WTC11 (cell line): ENCODE data around the gene LECT2. TPM values are rescaled to one million over a fixed set of nuclear protein-coding genes. Genes with fewer than 3 reads are reported as not detected.

Experiments
- ATAC-seq: fragments of 200-7000 bp; cut with Tn5 transposase; 2 replicates; pipeline ENCODE4 v1.10.0; 2021; ENCODE audit warnings: mild to moderate bottlenecking, moderate library complexity
- CTCF ChIA-PET: fragments of 300-600 bp; sonication (Branson Sonifier 250); formaldehyde crosslinking; loops from one replicate; lab custom pipeline; 2021; ENCODE audit warnings: antibody characterized with exemption; lab: Charles Lee
- POLR2A ChIA-PET: fragments of 350-600 bp; sonication (Branson Sonifier 250); formaldehyde crosslinking; loops from one replicate; lab custom pipeline; 2021; ENCODE audit warnings: antibody characterized with exemption; lab: Charles Lee
- DNase-seq: peaks from one replicate; pipeline ENCODE4 v3.0.0; 2021; ENCODE audit warnings: low spot score
- H3K27ac Mint-ChIP-seq: 2 replicates; pipeline ENCODE4 v1.8.0; 2021; ENCODE audit warnings: mixed read lengths
- H3K27me3 Mint-ChIP-seq: 2 replicates; pipeline ENCODE4 v1.8.0; 2021; ENCODE audit warnings: low read depth, mild to moderate bottlenecking, moderate library complexity, mixed read lengths
- H3K36me3 Mint-ChIP-seq: 2 replicates; pipeline ENCODE4 v1.8.0; 2021; ENCODE audit warnings: mixed read lengths
- H3K4me1 Mint-ChIP-seq: 2 replicates; pipeline ENCODE4 v1.8.0; 2022; ENCODE audit warnings: mixed read lengths
- H3K4me3 Mint-ChIP-seq: 2 replicates; pipeline ENCODE4 v1.8.0; 2021; ENCODE audit warnings: mild to moderate bottlenecking, moderate library complexity, mixed read lengths
- H3K9me3 Mint-ChIP-seq: 2 replicates; pipeline ENCODE4 v1.8.0; 2021; ENCODE audit warnings: mixed read lengths
- ELF4 ChIP-seq: sonication (generic); formaldehyde crosslinking; IDR thresholded peaks from 2 replicates; pipeline ENCODE4 v1.8.1; 2022; ENCODE audit warnings: low read depth, mild to moderate bottlenecking, moderate library complexity, missing genetic modification reagents
- ESRRA ChIP-seq: sonication (generic); formaldehyde crosslinking; IDR thresholded peaks from 2 replicates; pipeline ENCODE4 v1.8.1; 2022; ENCODE audit warnings: mild to moderate bottlenecking, missing genetic modification reagents, borderline replicate concordance
- ETV6 ChIP-seq: sonication (generic); formaldehyde crosslinking; IDR thresholded peaks from 2 replicates; pipeline ENCODE4 v1.8.1; 2022; ENCODE audit warnings: mild to moderate bottlenecking, missing genetic modification reagents
- FOXK1 ChIP-seq: sonication (generic); formaldehyde crosslinking; IDR thresholded peaks from 2 replicates; pipeline ENCODE4 v1.8.0; 2022; ENCODE audit warnings: mild to moderate bottlenecking, moderate library complexity, missing genetic modification reagents
- FOXP1 ChIP-seq: sonication (generic); formaldehyde crosslinking; IDR thresholded peaks from 2 replicates; pipeline ENCODE4 v1.8.0; 2022; ENCODE audit warnings: missing genetic modification reagents, mild to moderate bottlenecking, moderate library complexity, borderline replicate concordance
- HMGA2 ChIP-seq: fragments of 250-450 bp; sonication (Bioruptor Pico); IDR thresholded peaks from 2 replicates; pipeline ENCODE4 v1.4.0; 2021; ENCODE audit warnings: mild to moderate bottlenecking, moderate library complexity
- MYBL2 ChIP-seq: sonication (generic); formaldehyde crosslinking; IDR thresholded peaks from 2 replicates; pipeline ENCODE4 v1.8.1; 2023; ENCODE audit warnings: mild to moderate bottlenecking, moderate library complexity, missing genetic modification reagents
- NFE2L1 ChIP-seq: sonication (generic); formaldehyde crosslinking; IDR thresholded peaks from 2 replicates; pipeline ENCODE4 v1.8.1; 2023; ENCODE audit warnings: missing genetic modification reagents
- OVOL2 ChIP-seq: fragments of 250-450 bp; sonication (Bioruptor Pico); IDR thresholded peaks from 2 replicates; pipeline ENCODE4 v1.9.0; 2021; ENCODE audit warnings: mild to moderate bottlenecking, borderline replicate concordance
- RELA ChIP-seq: sonication (generic); formaldehyde crosslinking; IDR thresholded peaks from 2 replicates; pipeline ENCODE4 v1.8.1; 2022; ENCODE audit warnings: missing genetic modification reagents, mild to moderate bottlenecking, borderline replicate concordance
- SP1 ChIP-seq: sonication (generic); formaldehyde crosslinking; conservative IDR thresholded peaks from 2 replicates; pipeline ENCODE4 v1.8.1; 2022; ENCODE audit warnings: missing genetic modification reagents
- ZNF121 ChIP-seq: sonication (generic); formaldehyde crosslinking; IDR thresholded peaks from 2 replicates; pipeline ENCODE4 v1.8.0; 2023; ENCODE audit warnings: missing genetic modification reagents
- ZNF317 ChIP-seq: sonication (generic); formaldehyde crosslinking; IDR thresholded peaks from 2 replicates; pipeline ENCODE4 v1.8.1; 2023; ENCODE audit warnings: low read depth, mild to moderate bottlenecking, moderate library complexity, missing genetic modification reagents, borderline replicate concordance
- ZNF416 ChIP-seq: fragments of 250-450 bp; sonication (Bioruptor Pico); IDR thresholded peaks from 2 replicates; pipeline ENCODE4 v1.9.0; 2021; ENCODE audit warnings: mild to moderate bottlenecking, inconsistent platforms
- total RNA-seq: library from RNA; stranded (reverse); gene quantifications from 3 replicates; pipeline ENCODE4 v1.2.3, GENCODE V29; 2021
- TF ChIP-seq, protein P1 (sequence below): sonication (generic); formaldehyde crosslinking; IDR thresholded peaks from 2 replicates; pipeline ENCODE4 v1.8.1; 2023; ENCODE audit warnings: mild to moderate bottlenecking, missing genetic modification reagents, moderate library complexity
- TF ChIP-seq, protein P2 (sequence below): fragments of 250-450 bp; sonication (Bioruptor Pico); conservative IDR thresholded peaks from 2 replicates; pipeline ENCODE4 v1.9.0; 2021; ENCODE audit warnings: mild to moderate bottlenecking
- TF ChIP-seq, protein P3 (sequence below): sonication (generic); formaldehyde crosslinking; IDR thresholded peaks from 2 replicates; pipeline ENCODE4 v1.8.0; 2022; ENCODE audit warnings: mild to moderate bottlenecking, missing genetic modification reagents
- TF ChIP-seq, protein P4 (sequence below): sonication (generic); formaldehyde crosslinking; conservative IDR thresholded peaks from 2 replicates; pipeline ENCODE4 v1.8.1; 2022; ENCODE audit warnings: mild to moderate bottlenecking, missing genetic modification reagents
- TF ChIP-seq, protein P5 (sequence below): sonication (generic); formaldehyde crosslinking; IDR thresholded peaks from 2 replicates; pipeline ENCODE4 v1.8.1; 2023; ENCODE audit warnings: mild to moderate bottlenecking, moderate library complexity, missing genetic modification reagents
- TF ChIP-seq, protein P6 (sequence below): fragments of 250-450 bp; sonication (Bioruptor Pico); IDR thresholded peaks from 2 replicates; pipeline ENCODE4 v1.9.0; 2021; ENCODE audit warnings: mild to moderate bottlenecking, borderline replicate concordance
- TF ChIP-seq, protein P7 (sequence below): sonication (generic); formaldehyde crosslinking; IDR thresholded peaks from 2 replicates; pipeline ENCODE4 v1.8.0; 2022; ENCODE audit warnings: mild to moderate bottlenecking, missing genetic modification reagents
- TF ChIP-seq, protein P8 (sequence below): fragments of 200-600 bp; IDR thresholded peaks from 2 replicates; pipeline ENCODE4 v1.8.0; 2022; ENCODE audit warnings: antibody characterized with exemption
- TF ChIP-seq, protein P9 (sequence below): sonication (generic); formaldehyde crosslinking; IDR thresholded peaks from 2 replicates; pipeline ENCODE4 v1.8.1; 2023; ENCODE audit warnings: mild to moderate bottlenecking, missing genetic modification reagents

Gene LECT2
- total RNA-seq, 1 experiment from 2014 or later = not detected

DNA sequence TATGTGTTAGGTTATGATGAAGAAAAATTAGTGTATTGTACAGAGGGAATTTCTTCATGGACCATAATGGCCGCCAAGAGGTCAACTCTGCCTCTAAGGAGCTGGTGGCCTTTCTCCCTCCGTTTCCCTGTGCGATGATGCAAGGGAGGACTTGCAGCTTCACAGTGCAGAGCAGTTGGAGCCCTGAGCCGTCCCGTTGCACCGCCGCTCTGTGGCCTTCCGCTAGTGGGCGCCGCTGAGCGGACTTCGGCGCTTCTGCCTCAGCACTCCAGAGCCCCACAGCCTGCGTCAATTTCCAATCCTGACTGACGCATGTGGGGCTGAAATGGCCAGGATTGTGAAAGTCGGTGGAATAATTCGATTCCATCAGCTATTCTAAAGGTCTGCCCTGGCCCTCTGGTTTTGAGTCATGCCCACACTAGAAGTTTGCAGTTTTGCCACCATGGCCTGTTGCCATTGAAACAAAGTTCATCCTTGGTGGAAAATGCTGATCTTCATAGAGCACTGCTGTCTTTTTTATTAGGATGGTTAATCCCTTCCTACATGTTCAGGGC lies 22.7 kb upstream of the LECT2 start:
- CTCF ChIA-PET = interaction anchor here (0.5 to 2.1 kb wide), 37 partner anchors 9 to 239 kb away, joined by 3 to 31 read pairs (median 4); partner anchors contain the start of genes SMAD5 and TGFBI
- no peaks in the 10 kb centered on the region for H3K36me3 Mint-ChIP-seq
- POLR2A ChIA-PET = interaction anchor here (1.6 kb wide), 1 partner anchor 80 kb away, joined by 3 read pairs; no protein-coding TSS in a partner anchor
- DNase-seq (peak; percentile 92), ATAC-seq (peak; percentile 98)
- H3K4me3 Mint-ChIP-seq = no peak overlapping the region
- no peak overlapping the region for H3K27ac Mint-ChIP-seq
- H3K27me3 Mint-ChIP-seq = peaks cover 12% of the 10 kb centered on the region
- peaks cover 25% of the 10 kb centered on the region for H3K4me1 Mint-ChIP-seq
- H3K9me3 Mint-ChIP-seq = peaks cover 3% of the 10 kb centered on the region; the same call in 1 of the 2 replicates
- TF ChIP-seq, protein P1, sequence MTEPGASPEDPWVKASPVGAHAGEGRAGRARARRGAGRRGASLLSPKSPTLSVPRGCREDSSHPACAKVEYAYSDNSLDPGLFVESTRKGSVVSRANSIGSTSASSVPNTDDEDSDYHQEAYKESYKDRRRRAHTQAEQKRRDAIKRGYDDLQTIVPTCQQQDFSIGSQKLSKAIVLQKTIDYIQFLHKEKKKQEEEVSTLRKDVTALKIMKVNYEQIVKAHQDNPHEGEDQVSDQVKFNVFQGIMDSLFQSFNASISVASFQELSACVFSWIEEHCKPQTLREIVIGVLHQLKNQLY (CRISPR knock-in tag) = no peak
- TF ChIP-seq, protein P2, sequence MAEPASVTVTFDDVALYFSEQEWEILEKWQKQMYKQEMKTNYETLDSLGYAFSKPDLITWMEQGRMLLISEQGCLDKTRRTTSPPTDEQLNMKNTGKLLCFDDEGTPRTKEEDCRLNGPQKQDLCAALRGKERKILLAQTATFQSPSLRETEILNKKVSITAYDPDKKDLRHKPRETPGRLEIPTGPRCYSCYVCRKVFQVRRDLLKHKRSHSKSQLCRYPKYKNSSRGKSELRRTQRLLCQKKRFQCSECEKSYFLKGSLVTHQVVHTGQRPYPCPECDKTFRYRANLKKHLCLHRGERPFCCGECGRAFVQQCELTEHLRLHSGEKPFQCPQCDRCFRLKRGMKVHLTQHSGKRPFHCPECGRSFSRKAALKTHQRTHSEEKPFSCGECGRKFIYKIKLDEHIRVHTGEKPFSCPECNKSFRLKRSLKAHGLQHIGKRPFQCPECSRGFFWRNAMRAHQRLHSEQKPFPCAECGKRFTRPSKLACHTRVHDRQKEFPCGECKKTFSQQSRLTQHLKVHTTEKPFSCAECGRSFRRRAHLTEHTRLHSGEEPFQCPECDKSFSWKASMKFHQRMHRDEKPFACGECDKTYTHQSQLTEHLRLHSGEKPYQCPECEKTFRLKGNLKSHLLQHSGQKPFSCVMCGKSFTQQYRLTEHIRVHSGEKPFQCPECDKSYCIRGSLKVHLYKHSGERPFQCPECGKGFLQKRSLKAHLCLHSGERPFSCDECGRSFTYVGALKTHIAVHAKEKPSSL (CRISPR knock-in tag) = 0 out of 2 replicates have a peak, but pooled peaks have one; percentile 52
- TF ChIP-seq, protein P3, sequence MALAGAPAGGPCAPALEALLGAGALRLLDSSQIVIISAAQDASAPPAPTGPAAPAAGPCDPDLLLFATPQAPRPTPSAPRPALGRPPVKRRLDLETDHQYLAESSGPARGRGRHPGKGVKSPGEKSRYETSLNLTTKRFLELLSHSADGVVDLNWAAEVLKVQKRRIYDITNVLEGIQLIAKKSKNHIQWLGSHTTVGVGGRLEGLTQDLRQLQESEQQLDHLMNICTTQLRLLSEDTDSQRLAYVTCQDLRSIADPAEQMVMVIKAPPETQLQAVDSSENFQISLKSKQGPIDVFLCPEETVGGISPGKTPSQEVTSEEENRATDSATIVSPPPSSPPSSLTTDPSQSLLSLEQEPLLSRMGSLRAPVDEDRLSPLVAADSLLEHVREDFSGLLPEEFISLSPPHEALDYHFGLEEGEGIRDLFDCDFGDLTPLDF = no peak
- TF ChIP-seq NFE2L1 (CRISPR knock-in tag) (no peak), ETV6 (CRISPR knock-in tag) (0 out of 2 replicates have a peak, but pooled peaks have one; percentile 69), HMGA2 (CRISPR knock-in tag) (no peak), ESRRA (CRISPR knock-in tag) (no peak), RELA (no peak), ZNF317 (CRISPR knock-in tag) (no peak), ZNF416 (CRISPR knock-in tag) (no peak), ELF4 (CRISPR knock-in tag) (no peak), FOXK1 (CRISPR knock-in tag) (no peak), MYBL2 (no peak), SP1 (CRISPR knock-in tag) (no peak), OVOL2 (CRISPR knock-in tag) (no peak), ZNF121 (CRISPR knock-in tag) (peak; percentile 87), FOXP1 (CRISPR knock-in tag) (peak; percentile 15; the same call in 1 of the 2 replicates)
- TF ChIP-seq, protein P4, sequence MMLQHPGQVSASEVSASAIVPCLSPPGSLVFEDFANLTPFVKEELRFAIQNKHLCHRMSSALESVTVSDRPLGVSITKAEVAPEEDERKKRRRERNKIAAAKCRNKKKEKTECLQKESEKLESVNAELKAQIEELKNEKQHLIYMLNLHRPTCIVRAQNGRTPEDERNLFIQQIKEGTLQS (CRISPR knock-in tag) = peak; percentile 76; the same call in 1 of the 2 replicates
- TF ChIP-seq, protein P5, sequence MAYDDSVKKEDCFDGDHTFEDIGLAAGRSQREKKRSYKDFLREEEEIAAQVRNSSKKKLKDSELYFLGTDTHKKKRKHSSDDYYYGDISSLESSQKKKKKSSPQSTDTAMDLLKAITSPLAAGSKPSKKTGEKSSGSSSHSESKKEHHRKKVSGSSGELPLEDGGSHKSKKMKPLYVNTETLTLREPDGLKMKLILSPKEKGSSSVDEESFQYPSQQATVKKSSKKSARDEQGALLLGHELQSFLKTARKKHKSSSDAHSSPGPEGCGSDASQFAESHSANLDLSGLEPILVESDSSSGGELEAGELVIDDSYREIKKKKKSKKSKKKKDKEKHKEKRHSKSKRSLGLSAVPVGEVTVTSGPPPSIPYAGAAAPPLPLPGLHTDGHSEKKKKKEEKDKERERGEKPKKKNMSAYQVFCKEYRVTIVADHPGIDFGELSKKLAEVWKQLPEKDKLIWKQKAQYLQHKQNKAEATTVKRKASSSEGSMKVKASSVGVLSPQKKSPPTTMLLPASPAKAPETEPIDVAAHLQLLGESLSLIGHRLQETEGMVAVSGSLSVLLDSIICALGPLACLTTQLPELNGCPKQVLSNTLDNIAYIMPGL (CRISPR knock-in tag) = peak; percentile 44; the same call in 1 of the 2 replicates
- TF ChIP-seq, protein P6, sequence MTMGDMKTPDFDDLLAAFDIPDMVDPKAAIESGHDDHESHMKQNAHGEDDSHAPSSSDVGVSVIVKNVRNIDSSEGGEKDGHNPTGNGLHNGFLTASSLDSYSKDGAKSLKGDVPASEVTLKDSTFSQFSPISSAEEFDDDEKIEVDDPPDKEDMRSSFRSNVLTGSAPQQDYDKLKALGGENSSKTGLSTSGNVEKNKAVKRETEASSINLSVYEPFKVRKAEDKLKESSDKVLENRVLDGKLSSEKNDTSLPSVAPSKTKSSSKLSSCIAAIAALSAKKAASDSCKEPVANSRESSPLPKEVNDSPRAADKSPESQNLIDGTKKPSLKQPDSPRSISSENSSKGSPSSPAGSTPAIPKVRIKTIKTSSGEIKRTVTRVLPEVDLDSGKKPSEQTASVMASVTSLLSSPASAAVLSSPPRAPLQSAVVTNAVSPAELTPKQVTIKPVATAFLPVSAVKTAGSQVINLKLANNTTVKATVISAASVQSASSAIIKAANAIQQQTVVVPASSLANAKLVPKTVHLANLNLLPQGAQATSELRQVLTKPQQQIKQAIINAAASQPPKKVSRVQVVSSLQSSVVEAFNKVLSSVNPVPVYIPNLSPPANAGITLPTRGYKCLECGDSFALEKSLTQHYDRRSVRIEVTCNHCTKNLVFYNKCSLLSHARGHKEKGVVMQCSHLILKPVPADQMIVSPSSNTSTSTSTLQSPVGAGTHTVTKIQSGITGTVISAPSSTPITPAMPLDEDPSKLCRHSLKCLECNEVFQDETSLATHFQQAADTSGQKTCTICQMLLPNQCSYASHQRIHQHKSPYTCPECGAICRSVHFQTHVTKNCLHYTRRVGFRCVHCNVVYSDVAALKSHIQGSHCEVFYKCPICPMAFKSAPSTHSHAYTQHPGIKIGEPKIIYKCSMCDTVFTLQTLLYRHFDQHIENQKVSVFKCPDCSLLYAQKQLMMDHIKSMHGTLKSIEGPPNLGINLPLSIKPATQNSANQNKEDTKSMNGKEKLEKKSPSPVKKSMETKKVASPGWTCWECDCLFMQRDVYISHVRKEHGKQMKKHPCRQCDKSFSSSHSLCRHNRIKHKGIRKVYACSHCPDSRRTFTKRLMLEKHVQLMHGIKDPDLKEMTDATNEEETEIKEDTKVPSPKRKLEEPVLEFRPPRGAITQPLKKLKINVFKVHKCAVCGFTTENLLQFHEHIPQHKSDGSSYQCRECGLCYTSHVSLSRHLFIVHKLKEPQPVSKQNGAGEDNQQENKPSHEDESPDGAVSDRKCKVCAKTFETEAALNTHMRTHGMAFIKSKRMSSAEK (CRISPR knock-in tag) = 0 out of 2 replicates have a peak, but pooled peaks have one; percentile 27
- TF ChIP-seq, protein P7, sequence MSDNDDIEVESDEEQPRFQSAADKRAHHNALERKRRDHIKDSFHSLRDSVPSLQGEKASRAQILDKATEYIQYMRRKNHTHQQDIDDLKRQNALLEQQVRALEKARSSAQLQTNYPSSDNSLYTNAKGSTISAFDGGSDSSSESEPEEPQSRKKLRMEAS (CRISPR knock-in tag) = peak; percentile 77
- TF ChIP-seq, protein P8, sequence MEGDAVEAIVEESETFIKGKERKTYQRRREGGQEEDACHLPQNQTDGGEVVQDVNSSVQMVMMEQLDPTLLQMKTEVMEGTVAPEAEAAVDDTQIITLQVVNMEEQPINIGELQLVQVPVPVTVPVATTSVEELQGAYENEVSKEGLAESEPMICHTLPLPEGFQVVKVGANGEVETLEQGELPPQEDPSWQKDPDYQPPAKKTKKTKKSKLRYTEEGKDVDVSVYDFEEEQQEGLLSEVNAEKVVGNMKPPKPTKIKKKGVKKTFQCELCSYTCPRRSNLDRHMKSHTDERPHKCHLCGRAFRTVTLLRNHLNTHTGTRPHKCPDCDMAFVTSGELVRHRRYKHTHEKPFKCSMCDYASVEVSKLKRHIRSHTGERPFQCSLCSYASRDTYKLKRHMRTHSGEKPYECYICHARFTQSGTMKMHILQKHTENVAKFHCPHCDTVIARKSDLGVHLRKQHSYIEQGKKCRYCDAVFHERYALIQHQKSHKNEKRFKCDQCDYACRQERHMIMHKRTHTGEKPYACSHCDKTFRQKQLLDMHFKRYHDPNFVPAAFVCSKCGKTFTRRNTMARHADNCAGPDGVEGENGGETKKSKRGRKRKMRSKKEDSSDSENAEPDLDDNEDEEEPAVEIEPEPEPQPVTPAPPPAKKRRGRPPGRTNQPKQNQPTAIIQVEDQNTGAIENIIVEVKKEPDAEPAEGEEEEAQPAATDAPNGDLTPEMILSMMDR = peak; percentile 74
- TF ChIP-seq, protein P9, sequence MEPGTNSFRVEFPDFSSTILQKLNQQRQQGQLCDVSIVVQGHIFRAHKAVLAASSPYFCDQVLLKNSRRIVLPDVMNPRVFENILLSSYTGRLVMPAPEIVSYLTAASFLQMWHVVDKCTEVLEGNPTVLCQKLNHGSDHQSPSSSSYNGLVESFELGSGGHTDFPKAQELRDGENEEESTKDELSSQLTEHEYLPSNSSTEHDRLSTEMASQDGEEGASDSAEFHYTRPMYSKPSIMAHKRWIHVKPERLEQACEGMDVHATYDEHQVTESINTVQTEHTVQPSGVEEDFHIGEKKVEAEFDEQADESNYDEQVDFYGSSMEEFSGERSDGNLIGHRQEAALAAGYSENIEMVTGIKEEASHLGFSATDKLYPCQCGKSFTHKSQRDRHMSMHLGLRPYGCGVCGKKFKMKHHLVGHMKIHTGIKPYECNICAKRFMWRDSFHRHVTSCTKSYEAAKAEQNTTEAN = no peak
